GM21423 (cell line): ENCODE data around the gene DAPK1.

ENCODE experiments used
- ATAC-seq: cut with Tn5 transposase; IDR thresholded peaks from one replicate; pipeline ENCODE4 v1.9.1; 2021; ENCODE audit warnings: mild to moderate bottlenecking, moderate library complexity; ENCODE audit not compliant: unreplicated experiment

Gene DAPK1

GRCh38 chr9:87678650-87679355, 181.1 kb downstream of the DAPK1 start:
- no peak for ATAC-seq

- ATAC-seq: no peak
These were observed 183.8 kb downstream of the DAPK1 start for GRCh38 chr9:87681271-87682061.

- ATAC-seq: no peak
These were observed 184.4 kb downstream of the DAPK1 start for GRCh38 chr9:87682085-87682484.

GRCh38 chr9:87682618-87683017, 185.0 kb downstream of the DAPK1 start:
- ATAC-seq: no peak

GRCh38 chr9:87683751-87684626, 186.3 kb downstream of the DAPK1 start:
- ATAC-seq: no peak

- ATAC-seq: no peak
These were observed 187.1 kb downstream of the DAPK1 start for GRCh38 chr9:87684627-87685219.

GRCh38 chr9:87685441-87685840, 187.8 kb downstream of the DAPK1 start:
- ATAC-seq: no peak

GRCh38 chr9:87685871-87686519, 188.3 kb downstream of the DAPK1 start:
- ATAC-seq: no peak

GRCh38 chr9:87686520-87687090, 188.9 kb downstream of the DAPK1 start:
- no peak for ATAC-seq

GRCh38 chr9:87687207-87687606, 189.5 kb downstream of the DAPK1 start:
- no peak for ATAC-seq

GRCh38 chr9:87694236-87694755, 196.6 kb downstream of the DAPK1 start:
- ATAC-seq: no peak

- no peak for ATAC-seq
These were observed 197.9 kb downstream of the DAPK1 start for GRCh38 chr9:87695523-87695922.

GRCh38 chr9:87696641-87697040, 199.0 kb downstream of the DAPK1 start:
- ATAC-seq: no peak

GRCh38 chr9:87698069-87698809, 200.6 kb downstream of the DAPK1 start:
- ATAC-seq: no peak

GRCh38 chr9:87699835-87700234, 202.2 kb downstream of the DAPK1 start:
- ATAC-seq: no peak

- no peak for ATAC-seq
These were observed 203.8 kb downstream of the DAPK1 start for GRCh38 chr9:87701491-87701890.

GRCh38 chr9:87701931-87702421, 204.3 kb downstream of the DAPK1 start:
- ATAC-seq: no peak

- no peak for ATAC-seq
These were observed 205.3 kb downstream of the DAPK1 start for GRCh38 chr9:87702921-87703320.
